HepG2 (cell line): ENCODE measurements around the gene TPX2. TPM values are rescaled to one million over a fixed set of nuclear protein-coding genes. Genes with fewer than 3 reads are reported as not detected.

Experiments used
- AKAP8 ChIP-seq: sonication (generic); formaldehyde crosslinking; IDR thresholded peaks from 2 replicates; pipeline ENCODE4 v1.5.1; 2020; ENCODE audit warnings: mild to moderate bottlenecking, missing genetic modification reagents
- BRD4 ChIP-seq: sonication (generic); formaldehyde crosslinking; IDR thresholded peaks from 2 replicates; pipeline ENCODE4 v1.4.0; 2020; ENCODE audit warnings: missing genetic modification reagents
- CC2D1A ChIP-seq: sonication (generic); formaldehyde crosslinking; IDR thresholded peaks from 2 replicates; pipeline ENCODE4 v1.8.1; 2023; ENCODE audit warnings: mild to moderate bottlenecking, missing genetic modification reagents
- CENPX ChIP-seq: sonication (generic); formaldehyde crosslinking; IDR thresholded peaks from 2 replicates; pipeline ENCODE4 v1.9.0; 2021; ENCODE audit warnings: mild to moderate bottlenecking, missing genetic modification reagents, moderate library complexity
- DNMT1 ChIP-seq: sonication (generic); formaldehyde crosslinking; IDR thresholded peaks from 2 replicates; pipeline ENCODE4 v1.5.1; 2020; ENCODE audit warnings: mild to moderate bottlenecking, missing genetic modification reagents
- JDP2 ChIP-seq: sonication (generic); formaldehyde crosslinking; IDR thresholded peaks from 2 replicates; pipeline ENCODE4 v1.8.1; 2022; ENCODE audit warnings: missing genetic modification reagents, borderline replicate concordance
- KMT2A ChIP-seq: sonication (generic); formaldehyde crosslinking; IDR thresholded peaks from 2 replicates; pipeline ENCODE4 v1.4.0; 2020; ENCODE audit warnings: missing genetic modification reagents
- MAFF ChIP-seq: IDR thresholded peaks from 2 replicates; pipeline ENCODE4 v1.6.1; 2011; ENCODE audit warnings: low read depth, low read length, improper control_type of control experiment
- MTA1 ChIP-seq: sonication (generic); formaldehyde crosslinking; IDR thresholded peaks from 2 replicates; pipeline ENCODE4 v1.4.0; 2020; ENCODE audit warnings: missing genetic modification reagents, mild to moderate bottlenecking, borderline replicate concordance
- MTF2 ChIP-seq: sonication (generic); formaldehyde crosslinking; IDR thresholded peaks from 2 replicates; pipeline ENCODE4 v1.5.0; 2020; ENCODE audit warnings: missing genetic modification reagents, borderline replicate concordance
- NKX3-1 ChIP-seq: sonication (generic); formaldehyde crosslinking; IDR thresholded peaks from 2 replicates; pipeline ENCODE4 v1.5.0; 2020; ENCODE audit warnings: missing genetic modification reagents
- NONO ChIP-seq, 2 experiments: fragments of 450-650 bp in 1 of 2; sonication (generic) in 1 of 2; formaldehyde crosslinking in 1 of 2; IDR thresholded peaks in 1 of 2; conservative IDR thresholded peaks in 1 of 2; 2 replicates each; pipeline versions ENCODE4 v1.6.1 to v1.8.0; 2017 to 2022; ENCODE audit warnings: mild to moderate bottlenecking in 1 of 2, missing genetic modification reagents in 1 of 2, moderate library complexity in 1 of 2
- RCOR2 ChIP-seq: IDR thresholded peaks from 2 replicates; pipeline ENCODE4 v1.6.1; 2016; ENCODE audit warnings: missing biosample characterization, missing genetic modification reagents
- SIX1 ChIP-seq: sonication (generic); formaldehyde crosslinking; IDR thresholded peaks from 2 replicates; pipeline ENCODE4 v1.4.0; 2020; ENCODE audit warnings: missing genetic modification reagents, borderline replicate concordance
- STAT5B ChIP-seq: sonication (generic); formaldehyde crosslinking; IDR thresholded peaks from 2 replicates; pipeline ENCODE4 v1.4.0; 2020; ENCODE audit warnings: missing genetic modification reagents
- ZNF34 ChIP-seq: sonication (generic); formaldehyde crosslinking; IDR thresholded peaks from 2 replicates; pipeline ENCODE4 v1.4.0; 2020; ENCODE audit warnings: mild to moderate bottlenecking, missing genetic modification reagents, borderline replicate concordance
- ZNF567 ChIP-seq: sonication (generic); formaldehyde crosslinking; IDR thresholded peaks from 2 replicates; pipeline ENCODE4 v1.8.1; 2023; ENCODE audit warnings: mild to moderate bottlenecking, missing genetic modification reagents, borderline replicate concordance
- ZNF746 ChIP-seq: sonication (generic); formaldehyde crosslinking; IDR thresholded peaks from 2 replicates; pipeline ENCODE4 v1.8.0; 2022; ENCODE audit warnings: mild to moderate bottlenecking, missing genetic modification reagents
- polyA plus RNA-seq, 8 experiments: library from polyadenylated mRNA; depleted of rRNA in 3 of 8; stranded (reverse) in 7 of 8; unstranded in 1 of 8; fragments of >200 nt; fragmentation: Illumina TruSeq in 4 of 8; extraction: Trizol in 4 of 8; gene quantifications; 2 replicates each; pipeline versions ENCODE4 v1.2.1 to v1.2.3, GENCODE V29; 2011 to 2016; ENCODE audit warnings: low read depth in 4 of 8, missing spikeins in 1 of 8, mixed read lengths in 1 of 8; ENCODE audit not compliant: insufficient read depth in 1 of 8
- total RNA-seq, 5 experiments: library from RNA; depleted of rRNA; stranded (reverse); fragments of >200 nt; fragmentation: Illumina TruSeq; extraction: Trizol; gene quantifications; 2 replicates each; pipeline ENCODE4 v1.2.3, GENCODE V29; 2016; ENCODE audit warnings: low read depth in 1 of 5
- TF ChIP-seq, protein P1 (sequence below): IDR thresholded peaks from 2 replicates; pipeline ENCODE4 v1.6.1; 2016
- TF ChIP-seq, protein P2 (sequence below): sonication (generic); formaldehyde crosslinking; IDR thresholded peaks from 2 replicates; pipeline ENCODE4 v1.4.0; 2020; ENCODE audit warnings: missing genetic modification reagents, mild to moderate bottlenecking, borderline replicate concordance
- TF ChIP-seq, protein P3 (sequence below): sonication (generic); formaldehyde crosslinking; IDR thresholded peaks from 2 replicates; pipeline ENCODE4 v1.9.0; 2021; ENCODE audit warnings: missing genetic modification reagents, borderline replicate concordance
- TF ChIP-seq, protein P4 (sequence below): sonication (generic); formaldehyde crosslinking; IDR thresholded peaks from 2 replicates; pipeline ENCODE4 v1.8.0; 2023; ENCODE audit warnings: mild to moderate bottlenecking, missing genetic modification reagents
- TF ChIP-seq, protein P5 (sequence below): sonication (generic); formaldehyde crosslinking; IDR thresholded peaks from 2 replicates; pipeline ENCODE4 v1.8.1; 2023; ENCODE audit warnings: mild to moderate bottlenecking, moderate library complexity, missing genetic modification reagents

The TPX2 gene
- total and polyA plus RNA-seq, 2 of the 13 experiments (the other 11 are each of a cell fraction or from before 2014, with no cell fraction given), result 34.3 to 124 TPM

DNA sequence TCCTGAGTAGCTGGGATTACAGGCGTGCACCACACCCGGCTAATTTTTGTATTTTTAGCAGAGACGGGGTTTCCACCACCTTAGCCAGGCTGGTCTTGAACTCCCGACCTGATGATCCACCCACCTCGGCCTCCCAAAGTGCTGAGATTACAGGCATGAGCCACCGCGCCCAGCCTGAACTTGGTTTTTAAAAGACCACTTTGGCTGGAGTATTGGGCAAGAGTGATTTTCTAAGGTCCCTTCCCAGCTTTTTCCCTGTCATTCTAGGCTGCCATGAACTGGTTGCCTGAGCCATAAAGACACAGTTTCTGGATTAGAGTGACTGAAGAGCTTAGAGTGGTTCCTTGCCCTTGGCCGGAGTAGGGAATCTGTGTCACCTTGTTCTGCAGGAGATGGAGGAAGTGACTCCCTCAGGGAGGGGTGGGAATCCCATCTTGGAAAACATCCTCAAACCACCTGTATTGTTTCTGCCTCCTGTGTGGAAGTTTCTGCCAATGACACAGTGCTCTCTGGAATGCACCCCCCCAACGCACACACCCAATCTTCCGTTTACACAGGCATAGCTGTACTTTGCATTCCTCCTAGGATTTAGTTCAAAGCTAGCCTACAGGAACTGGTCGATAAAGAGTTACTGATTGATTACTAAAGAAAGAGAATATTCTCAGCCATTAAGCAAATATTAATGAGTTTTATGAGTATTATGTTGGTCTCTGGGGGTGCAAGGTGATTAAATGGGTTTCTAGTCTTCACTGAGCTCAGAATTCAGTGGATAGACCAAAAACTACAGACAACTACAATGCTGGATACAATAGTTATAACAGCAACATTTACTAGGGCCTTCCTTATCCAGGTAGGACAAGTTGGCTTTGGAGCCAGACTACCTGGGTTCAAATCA is 34.6 kb upstream of the TPX2 start (continued):
- TF ChIP-seq AKAP8 (peak; percentile 99), ZNF746 (CRISPR knock-in tag) (peak; percentile 98), STAT5B (CRISPR knock-in tag) (peak; percentile 98), JDP2 (CRISPR knock-in tag) (peak; percentile 95; the same call in 1 of the 2 replicates), SIX1 (CRISPR knock-in tag) (peak; percentile 96), BRD4 (CRISPR knock-in tag) (peak; percentile 100), NKX3-1 (CRISPR knock-in tag) (peak; percentile 98), RCOR2 (CRISPR knock-in tag) (peak; percentile 100), KMT2A (peak; percentile 84; the same call in 1 of the 2 replicates), MTF2 (no peak), CC2D1A (CRISPR knock-in tag) (peak; percentile 94; the same call in 1 of the 2 replicates), MAFF (peak; percentile 59), ZNF567 (CRISPR knock-in tag) (peak; percentile 80; the same call in 1 of the 2 replicates), DNMT1 (CRISPR knock-in tag) (peak; percentile 64; the same call in 1 of the 2 replicates), CENPX (CRISPR knock-in tag) (no peak), NONO (IDR thresholded peaks at IDR 0.05) (peak; percentile 85; the same call in 1 of the 2 replicates), NONO (CRISPR knock-in tag; conservative IDR thresholded peaks at IDR 0.05) (peak; percentile 96), MTA1 (CRISPR knock-in tag) (peak; percentile 98), ZNF34 (CRISPR knock-in tag) (no peak)
- TF ChIP-seq, protein P1, sequence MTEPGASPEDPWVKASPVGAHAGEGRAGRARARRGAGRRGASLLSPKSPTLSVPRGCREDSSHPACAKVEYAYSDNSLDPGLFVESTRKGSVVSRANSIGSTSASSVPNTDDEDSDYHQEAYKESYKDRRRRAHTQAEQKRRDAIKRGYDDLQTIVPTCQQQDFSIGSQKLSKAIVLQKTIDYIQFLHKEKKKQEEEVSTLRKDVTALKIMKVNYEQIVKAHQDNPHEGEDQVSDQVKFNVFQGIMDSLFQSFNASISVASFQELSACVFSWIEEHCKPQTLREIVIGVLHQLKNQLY (CRISPR knock-in tag), result peak; percentile 98
- TF ChIP-seq, protein P2, sequence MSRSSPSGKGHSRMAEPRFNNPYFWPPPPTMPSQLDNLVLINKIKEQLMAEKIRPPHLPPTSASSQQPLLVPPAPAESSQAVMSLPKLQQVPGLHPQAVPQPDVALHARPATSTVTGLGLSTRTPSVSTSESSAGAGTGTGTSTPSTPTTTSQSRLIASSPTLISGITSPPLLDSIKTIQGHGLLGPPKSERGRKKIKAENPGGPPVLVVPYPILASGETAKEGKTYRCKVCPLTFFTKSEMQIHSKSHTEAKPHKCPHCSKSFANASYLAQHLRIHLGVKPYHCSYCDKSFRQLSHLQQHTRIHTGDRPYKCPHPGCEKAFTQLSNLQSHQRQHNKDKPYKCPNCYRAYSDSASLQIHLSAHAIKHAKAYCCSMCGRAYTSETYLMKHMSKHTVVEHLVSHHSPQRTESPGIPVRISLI, result peak; percentile 86; the same call in 1 of the 2 replicates
- TF ChIP-seq, protein P3, sequence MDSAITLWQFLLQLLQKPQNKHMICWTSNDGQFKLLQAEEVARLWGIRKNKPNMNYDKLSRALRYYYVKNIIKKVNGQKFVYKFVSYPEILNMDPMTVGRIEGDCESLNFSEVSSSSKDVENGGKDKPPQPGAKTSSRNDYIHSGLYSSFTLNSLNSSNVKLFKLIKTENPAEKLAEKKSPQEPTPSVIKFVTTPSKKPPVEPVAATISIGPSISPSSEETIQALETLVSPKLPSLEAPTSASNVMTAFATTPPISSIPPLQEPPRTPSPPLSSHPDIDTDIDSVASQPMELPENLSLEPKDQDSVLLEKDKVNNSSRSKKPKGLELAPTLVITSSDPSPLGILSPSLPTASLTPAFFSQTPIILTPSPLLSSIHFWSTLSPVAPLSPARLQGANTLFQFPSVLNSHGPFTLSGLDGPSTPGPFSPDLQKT, result no peak; the same call in 1 of the 2 replicates
- TF ChIP-seq, protein P4, sequence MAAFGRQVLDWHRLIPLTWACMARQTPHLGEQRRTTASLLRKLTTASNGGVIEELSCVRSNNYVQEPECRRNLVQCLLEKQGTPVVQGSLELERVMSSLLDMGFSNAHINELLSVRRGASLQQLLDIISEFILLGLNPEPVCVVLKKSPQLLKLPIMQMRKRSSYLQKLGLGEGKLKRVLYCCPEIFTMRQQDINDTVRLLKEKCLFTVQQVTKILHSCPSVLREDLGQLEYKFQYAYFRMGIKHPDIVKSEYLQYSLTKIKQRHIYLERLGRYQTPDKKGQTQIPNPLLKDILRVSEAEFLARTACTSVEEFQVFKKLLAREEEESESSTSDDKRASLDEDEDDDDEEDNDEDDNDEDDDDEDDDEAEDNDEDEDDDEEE (CRISPR knock-in tag), result no peak
- TF ChIP-seq, protein P5, sequence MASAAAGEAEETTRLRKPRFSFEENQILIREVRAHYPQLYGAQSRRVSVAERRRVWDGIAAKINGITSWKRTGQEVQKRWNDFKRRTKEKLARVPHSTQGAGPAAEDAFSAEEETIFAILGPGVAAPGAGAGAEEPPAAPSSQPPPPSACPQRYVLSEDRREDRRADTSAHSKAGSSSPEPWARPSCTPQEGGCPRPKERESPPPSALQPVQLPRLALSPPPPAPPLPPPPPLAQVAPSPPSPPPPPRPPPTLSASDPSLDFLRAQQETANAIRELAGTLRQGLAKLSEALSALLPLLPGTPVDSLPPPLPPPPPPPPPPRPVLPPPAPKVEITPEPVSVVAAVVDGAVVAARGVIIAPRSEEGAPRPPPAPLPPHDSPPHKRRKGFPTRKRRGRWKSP (CRISPR knock-in tag), result peak; percentile 98
